Loucy (cell line): Measurements from ENCODE around the gene CNTN1.

Source experiments
- EZH2phosphoT487 ChIP-seq: fragments of 200-600 bp; IDR thresholded peaks from 2 replicates; pipeline ENCODE4 v1.6.1; 2018; ENCODE audit warnings: antibody characterized with exemption, mild to moderate bottlenecking, moderate library complexity, borderline replicate concordance
- TF ChIP-seq, protein P1 (sequence below): fragments of 200-600 bp; sonication (generic); conservative IDR thresholded peaks from 2 replicates; pipeline ENCODE4 v1.5.1; 2014; ENCODE audit warnings: mild to moderate bottlenecking, antibody characterized with exemption, low read length

DNA sequence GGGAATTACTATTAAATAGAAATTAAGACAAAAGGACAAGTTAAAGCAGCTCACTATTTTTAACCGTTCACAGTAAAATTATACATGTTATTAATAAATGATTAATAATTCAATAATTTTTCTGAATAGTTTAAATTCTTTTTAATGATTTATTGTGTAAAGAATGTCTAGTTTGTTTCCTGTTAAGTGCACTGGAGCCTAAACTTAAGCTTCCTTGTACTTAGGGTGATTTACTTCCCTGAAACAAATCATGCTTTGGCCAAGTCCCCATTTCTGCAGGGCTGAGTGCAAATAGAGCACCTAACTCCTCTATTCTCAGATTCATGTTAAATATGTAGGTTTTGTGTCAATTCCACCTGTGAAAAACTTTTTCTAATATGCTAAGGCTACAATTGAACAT lies 307.0 kb downstream of the CNTN1 start:
- TF ChIP-seq, protein P1, sequence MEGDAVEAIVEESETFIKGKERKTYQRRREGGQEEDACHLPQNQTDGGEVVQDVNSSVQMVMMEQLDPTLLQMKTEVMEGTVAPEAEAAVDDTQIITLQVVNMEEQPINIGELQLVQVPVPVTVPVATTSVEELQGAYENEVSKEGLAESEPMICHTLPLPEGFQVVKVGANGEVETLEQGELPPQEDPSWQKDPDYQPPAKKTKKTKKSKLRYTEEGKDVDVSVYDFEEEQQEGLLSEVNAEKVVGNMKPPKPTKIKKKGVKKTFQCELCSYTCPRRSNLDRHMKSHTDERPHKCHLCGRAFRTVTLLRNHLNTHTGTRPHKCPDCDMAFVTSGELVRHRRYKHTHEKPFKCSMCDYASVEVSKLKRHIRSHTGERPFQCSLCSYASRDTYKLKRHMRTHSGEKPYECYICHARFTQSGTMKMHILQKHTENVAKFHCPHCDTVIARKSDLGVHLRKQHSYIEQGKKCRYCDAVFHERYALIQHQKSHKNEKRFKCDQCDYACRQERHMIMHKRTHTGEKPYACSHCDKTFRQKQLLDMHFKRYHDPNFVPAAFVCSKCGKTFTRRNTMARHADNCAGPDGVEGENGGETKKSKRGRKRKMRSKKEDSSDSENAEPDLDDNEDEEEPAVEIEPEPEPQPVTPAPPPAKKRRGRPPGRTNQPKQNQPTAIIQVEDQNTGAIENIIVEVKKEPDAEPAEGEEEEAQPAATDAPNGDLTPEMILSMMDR = no peak
- TF ChIP-seq EZH2phosphoT487 = no peak
